GM18499 (cell line): Measurements from ENCODE around the gene SCLY.

Source experiments
- ATAC-seq: cut with Tn5 transposase; IDR thresholded peaks from one replicate; pipeline ENCODE4 v1.9.1; 2021; ENCODE audit warnings: moderate number of reproducible peaks; ENCODE audit not compliant: insufficient read depth, unreplicated experiment

Gene SCLY

GRCh38 chr2:238123218-238123971 lies 62.6 kb downstream of the SCLY start:
- ATAC-seq = no peak

GRCh38 chr2:238123991-238124470 lies 63.2 kb downstream of the SCLY start:
- no peak for ATAC-seq

GRCh38 chr2:238124488-238125126 lies 63.8 kb downstream of the SCLY start:
- no peak for ATAC-seq

GRCh38 chr2:238125127-238125885 lies 64.5 kb downstream of the SCLY start:
- no peak for ATAC-seq

GRCh38 chr2:238126338-238126737 lies 65.5 kb downstream of the SCLY start:
- ATAC-seq = no peak

GRCh38 chr2:238126775-238127164 lies 66.0 kb downstream of the SCLY start:
- ATAC-seq = no peak

GRCh38 chr2:238127165-238128060 lies 66.6 kb downstream of the SCLY start:
- ATAC-seq = no peak

- ATAC-seq = no peak
These were observed 67.2 kb downstream of the SCLY start for GRCh38 chr2:238128061-238128440.

- no peak for ATAC-seq
These were observed 67.8 kb downstream of the SCLY start for GRCh38 chr2:238128534-238129001.

GRCh38 chr2:238129166-238130010 lies 68.6 kb downstream of the SCLY start:
- ATAC-seq = no peak

- no peak for ATAC-seq
These were observed 69.4 kb downstream of the SCLY start for GRCh38 chr2:238130111-238130695.

- no peak for ATAC-seq
These were observed 70.2 kb downstream of the SCLY start for GRCh38 chr2:238130696-238131628.

- no peak for ATAC-seq
These were observed 71.1 kb downstream of the SCLY start for GRCh38 chr2:238131761-238132462.

- no peak for ATAC-seq
These were observed 72.0 kb downstream of the SCLY start for GRCh38 chr2:238132463-238133450.

- ATAC-seq = no peak
These were observed 72.9 kb downstream of the SCLY start for GRCh38 chr2:238133499-238134392.
